ENCODE data around the gene TICAM2.

DNA sequence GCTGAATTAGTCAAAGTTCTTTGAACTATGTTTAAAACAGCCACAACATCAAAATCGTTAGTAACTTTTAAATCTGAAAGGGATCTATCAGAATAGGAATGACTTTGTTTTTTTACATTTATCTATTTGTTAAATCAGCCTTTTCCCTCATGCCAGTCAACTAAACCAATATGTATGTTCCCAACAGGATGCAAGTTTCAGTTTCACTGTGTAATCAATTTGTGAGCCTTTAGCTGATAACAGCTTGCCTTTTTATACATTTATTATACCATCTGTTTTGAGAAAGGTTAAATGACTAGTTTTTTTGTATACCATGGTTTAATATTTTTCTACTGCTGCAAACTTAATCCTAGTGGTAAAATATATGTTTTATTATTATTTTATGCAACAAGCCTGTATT, 14.6 kb upstream of the TICAM2 start:
- TF ChIP-seq, protein P1, sequence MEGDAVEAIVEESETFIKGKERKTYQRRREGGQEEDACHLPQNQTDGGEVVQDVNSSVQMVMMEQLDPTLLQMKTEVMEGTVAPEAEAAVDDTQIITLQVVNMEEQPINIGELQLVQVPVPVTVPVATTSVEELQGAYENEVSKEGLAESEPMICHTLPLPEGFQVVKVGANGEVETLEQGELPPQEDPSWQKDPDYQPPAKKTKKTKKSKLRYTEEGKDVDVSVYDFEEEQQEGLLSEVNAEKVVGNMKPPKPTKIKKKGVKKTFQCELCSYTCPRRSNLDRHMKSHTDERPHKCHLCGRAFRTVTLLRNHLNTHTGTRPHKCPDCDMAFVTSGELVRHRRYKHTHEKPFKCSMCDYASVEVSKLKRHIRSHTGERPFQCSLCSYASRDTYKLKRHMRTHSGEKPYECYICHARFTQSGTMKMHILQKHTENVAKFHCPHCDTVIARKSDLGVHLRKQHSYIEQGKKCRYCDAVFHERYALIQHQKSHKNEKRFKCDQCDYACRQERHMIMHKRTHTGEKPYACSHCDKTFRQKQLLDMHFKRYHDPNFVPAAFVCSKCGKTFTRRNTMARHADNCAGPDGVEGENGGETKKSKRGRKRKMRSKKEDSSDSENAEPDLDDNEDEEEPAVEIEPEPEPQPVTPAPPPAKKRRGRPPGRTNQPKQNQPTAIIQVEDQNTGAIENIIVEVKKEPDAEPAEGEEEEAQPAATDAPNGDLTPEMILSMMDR (IDR thresholded peaks at IDR 0.05 in 8 of 11, conservative IDR thresholded peaks at IDR 0.05 in 3 of 11) = no peak
- no peak for TF ChIP-seq POLR2A (IDR thresholded peaks at IDR 0.05)

All from spleen (tissue), 7 donors.